Neural cell (in vitro differentiated cells): ENCODE results near the gene FBXO5. TPM values are rescaled to one million over a fixed set of nuclear protein-coding genes. Genes with fewer than 3 reads are reported as not detected.
A peak's percentile ranks its signal among the peaks of the same experiment; 100 is the strongest.
"Not testable (repeated sequence)": the region's sequence is repeated elsewhere in the genome, so short reads cannot be mapped to it uniquely, and the experiment has no call there.

Source experiments
- H2AFZ ChIP-seq: fragments of 200-600, 300-800 bp; sonication (generic), shearing (Covaris generic); 2 replicates; pipeline ENCODE4 v1.6.0; 2014; ENCODE audit warnings: low read depth, mild to moderate bottlenecking, antibody characterized with exemption, low read length, moderate library complexity
- H3F3A ChIP-seq: fragments of 200-600 bp; shearing (Covaris generic); 2 replicates; pipeline ENCODE4 v1.6.1; 2016; ENCODE audit warnings: mild to moderate bottlenecking, moderate library complexity, mixed read lengths, antibody characterized with exemption, low read length; ENCODE audit not compliant: insufficient read depth, poor library complexity, severe bottlenecking
- H3K27ac ChIP-seq: fragments of 200-600, 300-800 bp; sonication (generic), shearing (Covaris generic); 2 replicates; pipeline ENCODE4 v1.5.1; 2014; ENCODE audit warnings: mild to moderate bottlenecking, low read length, moderate library complexity
- H3K27me3 ChIP-seq: fragments of 300-800, 200-600 bp; sonication (generic), shearing (Covaris generic); 2 replicates; pipeline ENCODE4 v1.6.0; 2014; ENCODE audit warnings: mild to moderate bottlenecking, low read depth, low read length, moderate library complexity; ENCODE audit not compliant: insufficient read depth
- H3K36me3 ChIP-seq: fragments of 300-800, 200-600 bp; sonication (generic), shearing (Covaris generic); 2 replicates; pipeline ENCODE4 v1.5.1; 2014; ENCODE audit warnings: mild to moderate bottlenecking, antibody characterized with exemption, low read length, moderate library complexity; ENCODE audit not compliant: insufficient read depth
- H3K4me2 ChIP-seq: fragments of 300-800, 200-600 bp; sonication (generic), shearing (Covaris generic); 2 replicates; pipeline ENCODE4 v1.6.0; 2014; ENCODE audit warnings: mild to moderate bottlenecking, low read length
- H3K4me3 ChIP-seq: fragments of 300-800, 200-600 bp; sonication (generic), shearing (Covaris generic); 2 replicates; pipeline ENCODE4 v1.5.1; 2014; ENCODE audit warnings: mild to moderate bottlenecking, low read length, moderate library complexity
- H3K79me2 ChIP-seq: fragments of 200-600 bp; shearing (Covaris generic); replicated peaks from 2 replicates; pipeline ENCODE4 v1.6.0; 2014; ENCODE audit warnings: mild to moderate bottlenecking, low read length, moderate library complexity; ENCODE audit not compliant: insufficient read depth
- H3K9ac ChIP-seq: fragments of 300-800, 200-600 bp; sonication (generic), shearing (Covaris generic); 2 replicates; pipeline ENCODE4 v1.6.1; 2016; ENCODE audit warnings: mild to moderate bottlenecking, low read length, mixed read lengths
- H3K9me2 ChIP-seq: fragments of 200-600 bp; shearing (Covaris generic); 2 replicates; pipeline ENCODE4 v1.6.1; 2016; ENCODE audit warnings: mild to moderate bottlenecking, low read length, mixed read lengths; ENCODE audit not compliant: insufficient read depth
- H3K9me3 ChIP-seq: fragments of 200-600, 300-800 bp; sonication (generic), shearing (Covaris generic); 2 replicates; pipeline ENCODE4 v1.6.1; 2016; ENCODE audit warnings: mild to moderate bottlenecking, mixed run types, low read length, moderate library complexity, mixed read lengths
- H4K20me1 ChIP-seq: fragments of 200-600 bp; shearing (Covaris generic); 2 replicates; pipeline ENCODE4 v1.6.1; 2016; ENCODE audit warnings: mild to moderate bottlenecking, mixed run types; ENCODE audit not compliant: insufficient read depth
- CTCF ChIP-seq: fragments of 450-650 bp; IDR thresholded peaks from 2 replicates; pipeline ENCODE4 v1.5.1; 2014; ENCODE audit warnings: antibody characterized with exemption, mild to moderate bottlenecking, moderate library complexity; ENCODE audit not compliant: poor library complexity, severe bottlenecking
- EP300 ChIP-seq: fragments of 450-650 bp; conservative IDR thresholded peaks from 2 replicates; pipeline ENCODE4 v1.6.1; 2014; ENCODE audit warnings: antibody characterized with exemption, mild to moderate bottlenecking, moderate library complexity; ENCODE audit not compliant: poor library complexity, severe bottlenecking
- EZH2 ChIP-seq: fragments of 200-600, 300-800 bp; shearing (Covaris generic), sonication (generic); IDR thresholded peaks from 2 replicates; pipeline ENCODE4 v1.6.1; 2014; ENCODE audit warnings: antibody characterized with exemption, low read length, borderline replicate concordance, mild to moderate bottlenecking; ENCODE audit not compliant: insufficient read depth, poor library complexity, severe bottlenecking
- MXI1 ChIP-seq: fragments of 450-650 bp; conservative IDR thresholded peaks from 2 replicates; pipeline ENCODE4 v1.6.1; 2014; ENCODE audit warnings: antibody characterized with exemption, mild to moderate bottlenecking; ENCODE audit not compliant: poor library complexity, severe bottlenecking
- POLR2AphosphoS5 ChIP-seq: IDR thresholded peaks from 2 replicates; pipeline ENCODE4 v1.6.1; 2012
- RAD21 ChIP-seq: fragments of 450-650 bp; conservative IDR thresholded peaks from 2 replicates; pipeline ENCODE4 v1.6.1; 2014; ENCODE audit warnings: antibody characterized with exemption, mild to moderate bottlenecking, moderate library complexity
- REST ChIP-seq: IDR thresholded peaks from 2 replicates; pipeline ENCODE4 v1.6.1; 2012; ENCODE audit warnings: borderline replicate concordance
- SMC3 ChIP-seq: fragments of 450-650 bp; conservative IDR thresholded peaks from 2 replicates; pipeline ENCODE4 v1.6.1; 2014; ENCODE audit warnings: antibody characterized with exemption, mild to moderate bottlenecking, moderate library complexity; ENCODE audit not compliant: poor library complexity
- TAF1 ChIP-seq: IDR thresholded peaks from 2 replicates; pipeline ENCODE4 v1.6.1; 2012; ENCODE audit warnings: low read depth
- polyA plus RNA-seq: library from polyadenylated mRNA; depleted of rRNA; stranded (reverse); fragments of >200 nt; gene quantifications from 2 replicates; pipeline ENCODE4 v1.2.3, GENCODE V29; 2014

FBXO5 gene
- polyA plus RNA-seq, 1 donor from 2014 or later, result 8.7 TPM

- peaks cover 3% of the 10 kb centered on the region for H3F3A ChIP-seq
- H3K27ac ChIP-seq, result no peak overlapping the region
- no peaks in the 10 kb centered on the region for H3K9me3 ChIP-seq
- no peak for TF ChIP-seq EP300
- no peak for TF ChIP-seq SMC3
- TF ChIP-seq RAD21, result no peak
- no peak for TF ChIP-seq POLR2AphosphoS5
- no peak for TF ChIP-seq TAF1
- TF ChIP-seq MXI1, result no peak
- TF ChIP-seq CTCF, result no peak
- no peak for TF ChIP-seq EZH2
- TF ChIP-seq REST, result no peak
- H3K4me2 ChIP-seq, result no peak overlapping the region
- H2AFZ ChIP-seq, result no peak overlapping the region
- H4K20me1 ChIP-seq, result peaks cover 2% of the 10 kb centered on the region
- H3K27me3 ChIP-seq, result no peaks in the 10 kb centered on the region
- no peaks in the 10 kb centered on the region for H3K36me3 ChIP-seq
- no peak overlapping the region for H3K4me3 ChIP-seq
- no peaks in the 10 kb centered on the region for H3K9me2 ChIP-seq
- H3K9ac ChIP-seq, result no peak overlapping the region
- peaks cover 29% of the 10 kb centered on the region for H3K79me2 ChIP-seq
Measured at GRCh38 chr6:152986978-152987377, 4.1 kb upstream of the FBXO5 start.

- not testable (repeated sequence) for H3K9me2 ChIP-seq, H4K20me1 ChIP-seq, H3K27me3 ChIP-seq, H3K4me2 ChIP-seq, H2AFZ ChIP-seq, H3K27ac ChIP-seq, H3K36me3 ChIP-seq, H3K9ac ChIP-seq, H3K9me3 ChIP-seq, H3F3A ChIP-seq
- Histone ChIP-seq H3K4me3 (peak overlapping the region; percentile 81), H3K79me2 (peaks cover 42% of the 10 kb centered on the region)
Measured at GRCh38 chr6:152985300-152985699, 2.5 kb upstream of the FBXO5 start.

- Histone ChIP-seq H3K9ac (peak overlapping the region; percentile 74), H4K20me1 (peaks cover 2% of the 10 kb centered on the region), H3K4me3 (peak overlapping the region; percentile 81), H3K36me3 (no peaks in the 10 kb centered on the region), H3K27me3 (no peaks in the 10 kb centered on the region), H3K4me2 (peak overlapping the region; percentile 61), H3K27ac (no peak overlapping the region), H3K9me3 (no peaks in the 10 kb centered on the region), H3K79me2 (peaks cover 50% of the 10 kb centered on the region), H2AFZ (no peak overlapping the region), H3K9me2 (no peaks in the 10 kb centered on the region), H3F3A (peaks cover 3% of the 10 kb centered on the region)
- no peak for TF ChIP-seq EP300
- TF ChIP-seq RAD21, result no peak
Measured at GRCh38 chr6:152984513-152984872, 1.7 kb upstream of the FBXO5 start.
